Hematopoietic multipotent progenitor cell treated with erythropoietin and hydrocortisone succinate and interleukin-3 and kit ligand, for 15 days (in vitro differentiated cells): ENCODE results near the gene COASY.
"Not testable (repeated sequence)": the region's sequence is repeated elsewhere in the genome, so short reads cannot be mapped to it uniquely, and the experiment has no call there.

ENCODE experiments used
- DNase-seq: peaks from one replicate; pipeline ENCODE4 v3.0.0-alpha.2; 2015; ENCODE audit warnings: low spot score

COASY gene

DNA sequence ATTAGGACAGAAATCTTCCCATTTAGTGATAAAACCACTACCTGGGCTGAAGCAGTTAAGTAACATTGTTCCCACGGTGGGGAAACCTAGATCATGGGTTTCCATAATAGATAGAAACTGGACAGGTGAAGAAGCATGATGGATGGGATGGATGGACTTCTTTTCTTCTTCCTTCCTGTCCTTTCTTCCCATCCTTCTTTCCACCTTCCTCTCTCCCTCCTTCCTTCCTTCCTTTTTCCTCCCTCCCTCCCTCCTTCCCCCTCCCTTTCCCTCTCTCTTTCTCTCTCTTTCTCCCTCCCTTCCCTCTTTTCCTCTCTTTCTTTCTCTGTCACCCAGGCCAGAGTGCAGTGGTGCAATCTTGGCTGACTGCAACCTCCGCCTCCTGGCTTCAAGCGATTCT is 12.5 kb downstream of the COASY start:
- no peak for DNase-seq

DNA sequence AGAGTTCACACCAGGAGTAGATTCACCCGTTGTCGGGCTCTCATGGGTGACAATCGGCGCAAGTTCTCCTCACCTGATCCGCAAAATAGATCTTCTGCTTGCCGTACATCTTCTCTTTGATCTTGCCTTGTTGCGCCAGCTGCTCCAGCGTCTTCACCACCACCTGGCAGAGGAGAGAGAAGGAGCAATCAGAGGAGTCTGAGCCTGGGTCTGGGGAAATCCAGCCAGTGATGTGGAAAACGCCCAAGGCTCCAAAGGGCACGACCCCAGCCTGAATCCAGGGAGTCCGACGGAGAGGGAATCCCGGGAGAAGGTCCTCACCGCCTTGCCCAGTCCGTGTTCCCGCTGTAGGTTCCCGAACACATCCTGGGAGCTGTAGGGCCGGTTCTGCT is 15.2 kb downstream of the COASY start:
- DNase-seq: no peak

DNA sequence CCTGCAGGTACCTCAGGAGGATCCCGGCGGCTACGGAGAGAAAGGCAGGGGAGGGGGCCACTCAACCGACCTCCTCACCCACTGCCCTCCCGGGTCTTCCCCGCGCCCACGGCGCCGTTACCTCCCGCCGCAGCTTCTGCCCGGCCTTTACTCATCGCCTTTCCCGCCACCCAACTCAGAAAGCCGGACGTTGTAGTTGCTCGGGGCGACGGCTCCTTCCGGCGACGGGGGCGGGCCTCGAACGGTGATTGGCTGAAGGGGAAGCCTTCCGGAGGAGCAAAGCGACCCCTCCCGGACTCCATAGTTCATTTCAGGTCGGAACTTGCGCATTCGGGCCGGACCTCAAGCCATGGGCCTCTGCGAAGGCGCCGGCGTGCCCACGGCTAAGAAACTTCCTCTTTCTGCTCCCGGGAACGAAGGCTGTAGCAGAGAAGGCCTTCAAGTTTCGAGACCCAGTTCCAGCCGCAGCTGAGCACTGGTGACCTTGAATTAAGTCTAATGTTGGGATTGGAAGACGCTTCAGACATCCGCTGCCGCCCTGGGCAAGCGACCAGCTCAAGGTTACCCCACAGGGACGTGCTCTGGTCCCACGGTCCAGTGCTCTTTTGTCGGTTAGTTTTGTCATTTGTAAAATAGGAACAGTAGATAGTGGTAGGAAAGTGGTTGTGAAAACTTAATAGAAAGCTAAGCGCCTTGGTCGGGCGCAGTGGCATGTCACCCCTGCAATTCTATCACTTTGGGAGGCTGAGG is 15.8 kb downstream of the COASY start, which contains the start of gene PSMC3IP:
PSMC3IP (minus strand) TSS at position 198 of the 750 bp plus-strand sequence; CDS start at position 155, 43 bp downstream.
- DNase-seq: peak; percentile 94

DNA sequence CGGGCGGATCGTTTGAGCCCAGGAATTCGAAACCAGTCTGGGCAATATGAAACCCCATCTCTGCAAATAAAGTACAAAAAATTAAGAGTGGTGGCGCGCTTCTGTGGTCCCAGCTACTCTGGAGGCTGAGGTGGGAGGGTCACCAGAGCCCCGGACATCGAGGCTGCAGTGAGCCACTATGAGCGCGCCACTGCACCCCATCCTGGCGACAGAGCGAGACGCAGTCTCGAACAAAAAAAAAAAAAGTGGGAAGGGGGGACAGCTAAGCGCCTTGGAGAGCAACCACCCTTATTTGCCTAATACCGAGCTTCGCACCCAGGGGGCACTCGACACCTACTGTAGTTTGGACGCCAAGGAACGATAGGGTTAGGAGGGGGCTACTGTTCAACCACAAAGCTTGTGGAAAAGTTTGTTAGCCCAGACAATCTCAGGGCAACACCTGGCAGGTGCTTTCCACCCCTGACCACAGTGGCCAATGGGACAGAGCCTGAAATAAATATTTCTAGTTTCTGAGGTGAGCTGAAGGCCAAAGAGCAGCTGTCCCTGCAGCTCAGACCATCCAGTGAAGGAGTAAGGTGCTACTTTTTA is 16.4 kb downstream of the COASY start:
- DNase-seq: peak; percentile 79

- no peak for DNase-seq
Measured at GRCh38 chr17:42579794-42580551, 18.0 kb downstream of the COASY start.

DNA sequence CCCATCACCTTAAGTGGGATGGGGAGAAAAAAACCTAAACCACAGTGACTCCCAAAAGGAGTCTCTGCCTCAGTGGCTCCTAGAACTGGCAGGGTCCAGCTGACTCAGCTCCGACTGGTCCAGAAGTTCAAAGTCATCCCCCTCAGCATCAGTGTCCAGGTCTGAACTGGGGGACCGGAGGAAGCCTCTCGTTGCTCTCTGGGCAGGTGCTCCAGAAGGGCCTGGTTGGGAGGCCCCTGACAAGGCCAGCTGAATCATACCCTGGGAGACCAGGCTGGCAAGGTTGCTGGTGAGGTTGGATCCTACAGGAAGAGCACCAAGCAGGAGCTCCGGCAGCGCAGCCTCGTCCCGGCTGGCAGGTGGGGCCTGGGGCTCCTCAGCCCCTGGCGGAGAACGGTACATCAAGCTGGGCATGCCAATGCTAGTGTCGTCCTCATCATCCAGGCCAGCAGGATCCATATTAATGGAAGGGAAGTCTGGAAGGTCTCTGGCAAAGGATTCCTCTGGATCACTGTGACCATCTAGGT is 19.9 kb downstream of the COASY start:
- no peak for DNase-seq

DNA sequence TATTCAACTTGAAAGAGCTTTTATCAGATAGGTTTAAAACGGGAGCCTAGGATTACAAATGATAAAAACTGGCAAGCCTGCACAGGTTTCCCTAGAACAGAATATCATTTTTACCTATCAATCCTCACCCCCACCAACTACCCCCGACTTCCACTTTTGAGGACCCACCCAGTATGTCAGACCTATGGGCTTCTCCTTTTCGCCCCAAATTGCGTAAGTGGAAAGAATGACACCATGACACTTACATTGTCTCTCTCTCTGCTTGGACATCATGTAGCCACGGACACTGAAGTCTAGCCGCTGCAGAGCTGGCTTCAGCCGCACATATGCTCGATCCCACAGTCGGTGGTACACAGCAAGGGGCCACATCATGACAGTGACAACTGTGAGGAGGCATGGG is 22.9 kb downstream of the COASY start:
- DNase-seq: no peak

DNA sequence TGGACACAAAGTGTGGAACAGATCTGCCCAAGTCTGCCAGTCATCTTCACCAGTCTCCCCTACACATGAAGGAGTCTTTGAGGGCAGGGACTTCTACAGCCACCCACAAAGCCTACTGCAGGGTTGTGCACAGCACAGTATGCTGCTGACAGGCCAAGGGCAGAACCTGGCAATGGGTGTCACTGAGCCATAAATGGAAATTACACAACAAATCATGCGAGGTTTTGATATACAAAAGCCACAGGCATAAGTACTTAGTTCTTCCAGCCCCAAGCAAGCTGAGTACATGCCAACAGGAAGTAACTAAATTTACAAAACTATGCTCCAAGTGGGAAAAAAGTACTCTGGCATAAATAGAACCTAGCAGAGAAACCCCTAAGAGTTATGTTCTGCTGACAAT is 23.4 kb downstream of the COASY start:
- no peak for DNase-seq

- no peak for DNase-seq
Measured at GRCh38 chr17:42586514-42587230, 24.7 kb downstream of the COASY start.

- DNase-seq: no peak
Measured at GRCh38 chr17:42590886-42591285, 28.9 kb downstream of the COASY start.

DNA sequence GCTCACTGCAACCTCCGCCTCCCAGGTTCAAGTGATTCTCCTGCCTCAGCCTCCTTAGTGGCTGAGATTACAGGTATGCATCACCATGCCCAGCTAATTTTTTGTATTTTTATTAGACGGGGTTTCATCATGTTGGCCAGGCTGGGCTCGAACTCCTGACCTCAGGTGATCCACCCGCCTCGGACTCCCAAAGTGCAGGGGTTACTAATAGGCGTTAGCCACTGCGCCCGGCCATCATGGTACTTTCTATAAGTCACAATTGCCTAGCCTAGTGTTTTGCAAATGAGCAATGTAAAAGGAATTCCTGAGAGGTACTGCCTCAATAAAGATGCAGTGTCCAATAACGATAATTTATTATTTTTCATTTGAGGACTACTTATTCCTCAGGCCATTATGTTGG is 29.5 kb downstream of the COASY start:
- DNase-seq: no peak

DNA sequence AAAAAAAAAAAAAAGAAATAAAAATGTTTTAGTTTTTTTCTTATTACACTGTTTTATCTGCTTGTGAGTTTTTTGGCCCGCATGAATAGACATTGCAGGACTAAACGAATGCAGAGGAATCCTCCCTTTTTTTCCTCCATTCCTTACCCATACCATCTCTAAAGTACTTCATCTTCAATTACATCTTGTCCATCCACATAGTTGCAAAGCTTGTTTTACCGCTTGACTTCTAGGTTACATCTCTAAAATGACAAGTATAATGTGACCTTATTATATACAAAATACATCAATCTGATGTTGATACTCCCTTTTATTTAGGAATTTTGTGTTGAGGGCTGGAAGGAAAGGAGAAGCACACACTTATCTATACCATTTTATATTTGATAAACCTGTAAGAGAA is 34.4 kb downstream of the COASY start:
- DNase-seq: no peak

- no peak for DNase-seq
Measured at GRCh38 chr17:42598905-42599304, 37.0 kb downstream of the COASY start.

DNA sequence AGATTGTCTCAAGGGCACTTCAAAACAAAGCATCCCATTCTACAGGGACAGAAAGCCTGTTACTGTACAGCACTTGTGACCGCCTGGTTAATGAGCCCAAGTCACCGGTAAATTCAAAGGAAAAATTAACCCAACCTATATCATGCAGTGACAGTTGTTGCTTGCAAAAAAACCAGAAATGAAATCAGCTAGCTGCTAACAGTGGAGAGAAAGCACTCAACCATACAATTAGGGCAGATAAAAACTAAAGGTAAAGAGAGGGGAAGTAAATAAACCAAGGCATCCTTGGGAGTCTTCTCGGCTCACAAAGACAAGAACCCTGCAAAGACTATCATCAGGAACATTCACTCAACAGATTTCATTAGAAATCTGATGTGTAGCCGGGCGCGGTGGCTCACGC is 41.4 kb downstream of the COASY start:
- DNase-seq: no peak

DNA sequence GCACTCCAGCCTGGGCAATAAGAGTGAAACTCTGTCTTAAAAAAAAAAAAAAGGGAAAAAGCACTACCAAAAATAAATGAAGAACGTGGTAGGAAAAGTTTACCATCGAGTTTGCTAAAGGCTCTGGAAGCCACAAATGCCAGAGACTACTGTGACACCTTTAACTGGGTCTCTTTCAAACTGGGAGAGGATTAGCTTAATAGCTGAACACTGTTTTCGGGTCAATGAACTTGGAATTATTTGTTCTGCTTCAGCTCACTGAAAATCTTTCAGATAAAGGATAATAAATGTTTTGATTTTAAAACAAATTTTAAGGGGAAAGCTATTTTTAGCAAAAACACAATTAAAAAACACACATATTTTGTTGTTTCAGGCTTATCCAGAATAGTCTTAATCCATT is 45.8 kb downstream of the COASY start:
- DNase-seq: no peak

GRCh38 chr17:42608305-42609181 is 46.6 kb downstream of the COASY start:
- DNase-seq: no peak

- DNase-seq: peak; percentile 99
Measured at GRCh38 chr17:42609182-42609813, 47.4 kb downstream of the COASY start, which contains the start of the genes RETREG3 and TUBG1. Gene RETREG3, minus strand, starts transcription at chr17:42609374. Its CDS starts 50 bp downstream, at chr17:42609324. Gene TUBG1, plus strand, starts transcription at chr17:42609683. Its CDS starts 55 bp downstream, at chr17:42609738.

DNA sequence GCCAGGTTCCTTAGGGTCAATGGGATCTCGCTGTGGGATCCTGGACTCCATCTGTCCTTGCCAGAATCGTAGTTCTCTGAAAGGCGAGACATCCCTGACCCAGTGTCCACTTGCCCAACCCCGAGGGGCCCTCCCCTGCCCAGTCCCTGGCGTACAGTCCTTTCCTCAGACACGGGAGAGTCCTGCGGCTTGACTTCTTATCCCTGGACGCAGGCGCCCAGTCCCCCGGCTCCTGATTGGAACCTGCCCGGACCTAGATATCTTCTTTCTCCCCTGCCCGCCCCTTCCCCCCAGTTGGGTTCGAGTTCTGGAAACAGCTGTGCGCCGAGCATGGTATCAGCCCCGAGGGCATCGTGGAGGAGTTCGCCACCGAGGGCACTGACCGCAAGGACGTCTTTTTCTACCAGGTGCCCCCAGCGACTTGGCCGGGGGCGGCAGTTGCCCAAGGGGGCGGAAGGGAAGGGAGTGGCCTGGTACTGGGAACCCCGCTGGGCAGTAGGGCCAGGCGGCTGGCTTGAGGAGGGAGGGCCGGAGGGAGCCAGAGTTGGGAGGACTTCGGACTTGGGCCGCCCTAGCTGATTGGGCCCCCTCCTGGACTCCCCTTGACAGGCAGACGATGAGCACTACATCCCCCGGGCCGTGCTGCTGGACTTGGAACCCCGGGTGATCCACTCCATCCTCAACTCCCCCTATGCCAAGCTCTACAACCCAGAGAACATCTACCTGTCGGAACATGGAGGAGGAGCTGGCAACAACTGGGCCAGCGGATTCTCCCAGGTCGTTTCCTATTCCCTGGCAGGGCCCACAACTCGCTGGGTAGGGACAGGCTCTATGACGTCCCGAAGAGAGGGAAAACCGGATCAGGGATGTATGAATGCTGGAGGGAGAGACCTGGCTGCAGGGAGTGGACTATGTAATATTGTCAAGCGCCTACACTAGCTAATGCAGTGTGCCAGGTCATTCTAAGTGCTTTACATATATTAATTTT is 48.2 kb downstream of the COASY start:
- DNase-seq: not testable (repeated sequence)

DNA sequence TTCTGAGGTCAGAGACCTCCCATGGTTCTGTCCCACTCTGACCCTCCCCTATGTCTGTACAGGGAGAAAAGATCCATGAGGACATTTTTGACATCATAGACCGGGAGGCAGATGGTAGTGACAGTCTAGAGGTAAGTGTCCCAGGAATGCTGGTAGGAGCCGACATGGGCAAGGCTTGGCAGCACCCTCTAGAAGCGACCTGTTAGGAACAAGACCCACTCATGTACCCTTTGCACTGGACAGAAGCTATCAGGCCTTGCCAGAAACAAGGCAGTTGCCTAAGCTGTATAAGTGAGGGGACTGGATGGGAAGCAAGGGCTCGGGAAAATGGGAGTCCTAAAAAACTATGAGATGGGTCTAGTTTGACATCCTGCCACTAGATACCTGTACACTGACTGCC is 50.1 kb downstream of the COASY start:
- no peak for DNase-seq
